Osteocyte (in vitro differentiated cells): ENCODE results near the gene CEP43. TPM values are rescaled to one million over a fixed set of nuclear protein-coding genes. Genes with fewer than 3 reads are reported as not detected.

Experiments
- DNase-seq: peaks from one replicate; pipeline ENCODE4 v3.0.0; 2021; ENCODE audit warnings: mixed read lengths; ENCODE audit not compliant: unreplicated experiment; ENCODE audit errors: extremely low spot score
- H3K27ac Mint-ChIP-seq: one replicate; pipeline ENCODE4 v1.8.0; 2021; ENCODE audit warnings: mild to moderate bottlenecking, mixed read lengths; ENCODE audit not compliant: unreplicated experiment
- H3K27me3 Mint-ChIP-seq: one replicate; pipeline ENCODE4 v1.8.0; 2021; ENCODE audit warnings: mixed read lengths; ENCODE audit not compliant: unreplicated experiment
- H3K36me3 Mint-ChIP-seq: one replicate; pipeline ENCODE4 v1.8.0; 2021; ENCODE audit warnings: mixed read lengths; ENCODE audit not compliant: unreplicated experiment
- H3K4me1 Mint-ChIP-seq: one replicate; pipeline ENCODE4 v1.8.0; 2021; ENCODE audit warnings: mixed read lengths; ENCODE audit not compliant: unreplicated experiment
- H3K4me3 Mint-ChIP-seq: one replicate; pipeline ENCODE4 v1.8.0; 2021; ENCODE audit warnings: mild to moderate bottlenecking, moderate library complexity, mixed read lengths; ENCODE audit not compliant: unreplicated experiment
- H3K9me3 Mint-ChIP-seq: one replicate; pipeline ENCODE4 v1.8.0; 2021; ENCODE audit warnings: mixed read lengths; ENCODE audit not compliant: unreplicated experiment
- CTCF ChIP-seq: fragments of 200-600 bp; sonication (generic); IDR thresholded peaks from 2 replicates; pipeline ENCODE4 v1.5.0; 2021; ENCODE audit warnings: antibody characterized with exemption, mild to moderate bottlenecking, moderate library complexity
- total RNA-seq: library from RNA; stranded (reverse); gene quantifications from 2 replicates; pipeline ENCODE4 v1.2.1, GENCODE V29; 2021

CEP43 gene
- total RNA-seq, 1 donor from 2014 or later: 16.0 TPM

GRCh38 chr6:166998256-166999144 is 697 bp upstream of the CEP43 start:
- H3K36me3 Mint-ChIP-seq: no peaks in the 10 kb centered on the region
- peaks cover 24% of the 10 kb centered on the region for H3K4me1 Mint-ChIP-seq
- H3K4me3 Mint-ChIP-seq: peak overlapping the region; percentile 87
- H3K9me3 Mint-ChIP-seq: no peaks in the 10 kb centered on the region
- no peak for DNase-seq
- peak overlapping the region; percentile 69 for H3K27ac Mint-ChIP-seq
- TF ChIP-seq CTCF: no peak
- no peaks in the 10 kb centered on the region for H3K27me3 Mint-ChIP-seq

GRCh38 chr6:166999884-167000253 is 672 bp downstream of the CEP43 start:
- Mint-ChIP-seq H3K4me1 (peaks cover 24% of the 10 kb centered on the region), H3K27ac (peak overlapping the region; percentile 46), H3K27me3 (no peaks in the 10 kb centered on the region), H3K9me3 (no peaks in the 10 kb centered on the region), H3K4me3 (peak overlapping the region; percentile 87), H3K36me3 (no peaks in the 10 kb centered on the region)
- DNase-seq: no peak
- no peak for TF ChIP-seq CTCF

- Mint-ChIP-seq H3K36me3 (peaks cover 7% of the 10 kb centered on the region), H3K9me3 (no peaks in the 10 kb centered on the region), H3K27ac (peak overlapping the region; percentile 32), H3K4me3 (peak overlapping the region; percentile 87), H3K27me3 (no peaks in the 10 kb centered on the region), H3K4me1 (peaks cover 24% of the 10 kb centered on the region)
- TF ChIP-seq CTCF: no peak
- no peak for DNase-seq
Observed at GRCh38 chr6:167000759-167001158, 1.6 kb downstream of the CEP43 start.

- DNase-seq: no peak
- H3K27ac Mint-ChIP-seq: no peak overlapping the region
- no peak for TF ChIP-seq CTCF
- H3K36me3 Mint-ChIP-seq: peaks cover 28% of the 10 kb centered on the region
- H3K27me3 Mint-ChIP-seq: no peaks in the 10 kb centered on the region
- H3K9me3 Mint-ChIP-seq: no peaks in the 10 kb centered on the region
- peaks cover 13% of the 10 kb centered on the region for H3K4me1 Mint-ChIP-seq
- no peak overlapping the region for H3K4me3 Mint-ChIP-seq
Observed at GRCh38 chr6:167005350-167006159, 6.4 kb downstream of the CEP43 start.

- Mint-ChIP-seq H3K4me3 (no peak overlapping the region), H3K36me3 (peaks cover 36% of the 10 kb centered on the region), H3K4me1 (no peaks in the 10 kb centered on the region), H3K27me3 (no peaks in the 10 kb centered on the region), H3K9me3 (no peaks in the 10 kb centered on the region), H3K27ac (no peak overlapping the region)
- DNase-seq: no peak
- no peak for TF ChIP-seq CTCF
Observed at GRCh38 chr6:167007985-167008384, 8.8 kb downstream of the CEP43 start.
